ENCODE data around the gene THBS2.

The THBS2 gene

GRCh38 chr6:169189182-169189581, 64.5 kb downstream of the THBS2 start:
- H3K9me2 ChIP-seq (replicated peaks; ENCODE audit: insufficient read depth, low read length): no peaks in the 10 kb centered on the region
- no peak overlapping the region for H3K4me2 ChIP-seq (ENCODE audit: low read depth, low read length)
- DNase-seq: no peak
- H3K36me3 ChIP-seq (replicated peaks; ENCODE audit: insufficient read depth, low read length): no peaks in the 10 kb centered on the region
- H3K4me1 ChIP-seq (ENCODE audit: low read length): no peaks in the 10 kb centered on the region
- no peak for TF ChIP-seq CTCF (IDR thresholded peaks at IDR 0.05; ENCODE audit: low read length)
- TF ChIP-seq EZH2 (optimal IDR thresholded peaks at IDR 0.05; ENCODE audit: low read depth, low read length): no peak
- no peak for TF ChIP-seq EZH2phosphoT487 (IDR thresholded peaks at IDR 0.05; ENCODE audit: low read length)
- no peak overlapping the region for H3K27ac ChIP-seq (ENCODE audit: low read length)
- no peaks in the 10 kb centered on the region for H3K79me2 ChIP-seq (ENCODE audit: low read length)
- H3K9ac ChIP-seq (ENCODE audit: low read length): no peak overlapping the region
- no peak overlapping the region for H2AFZ ChIP-seq (ENCODE audit: low read length)
- no peaks in the 10 kb centered on the region for H3K9me3 ChIP-seq (replicated peaks; ENCODE audit: insufficient read depth, low read length)
- H3K27me3 ChIP-seq (replicated peaks; ENCODE audit: insufficient read depth, low read length): no peaks in the 10 kb centered on the region
- no peak overlapping the region for H3K4me3 ChIP-seq (ENCODE audit: low read length)
- H4K20me1 ChIP-seq (ENCODE audit: insufficient read depth, low read length): no peaks in the 10 kb centered on the region
- H3F3A ChIP-seq (ENCODE audit: insufficient read depth, low read length): no peaks in the 10 kb centered on the region

- Histone ChIP-seq H3K9me3 (replicated peaks; ENCODE audit: insufficient read depth, low read length) (no peaks in the 10 kb centered on the region), H3K9me2 (replicated peaks; ENCODE audit: insufficient read depth, low read length) (no peaks in the 10 kb centered on the region), H3K4me1 (ENCODE audit: low read length) (no peaks in the 10 kb centered on the region), H3K27me3 (replicated peaks; ENCODE audit: insufficient read depth, low read length) (no peaks in the 10 kb centered on the region), H3K9ac (ENCODE audit: low read length) (no peak overlapping the region), H3K36me3 (replicated peaks; ENCODE audit: insufficient read depth, low read length) (no peaks in the 10 kb centered on the region), H3K4me2 (ENCODE audit: low read depth, low read length) (no peak overlapping the region), H4K20me1 (ENCODE audit: insufficient read depth, low read length) (no peaks in the 10 kb centered on the region), H3K79me2 (ENCODE audit: low read length) (no peaks in the 10 kb centered on the region), H3K4me3 (ENCODE audit: low read length) (no peak overlapping the region), H3F3A (ENCODE audit: insufficient read depth, low read length) (no peaks in the 10 kb centered on the region), H2AFZ (ENCODE audit: low read length) (no peak overlapping the region), H3K27ac (ENCODE audit: low read length) (no peak overlapping the region)
- TF ChIP-seq EZH2phosphoT487 (IDR thresholded peaks at IDR 0.05; ENCODE audit: low read length) (no peak), CTCF (IDR thresholded peaks at IDR 0.05; ENCODE audit: low read length) (no peak), EZH2 (optimal IDR thresholded peaks at IDR 0.05; ENCODE audit: low read depth, low read length) (no peak)
- DNase-seq: no peak
These were observed 65.2 kb downstream of the THBS2 start for GRCh38 chr6:169188475-169188874.

GRCh38 chr6:169188051-169188470, 65.6 kb downstream of the THBS2 start:
- H3K4me2 ChIP-seq (ENCODE audit: low read depth, low read length): no peak overlapping the region
- H3K4me1 ChIP-seq (ENCODE audit: low read length): no peaks in the 10 kb centered on the region
- H3K9ac ChIP-seq (ENCODE audit: low read length): no peak overlapping the region
- DNase-seq: no peak
- no peaks in the 10 kb centered on the region for H3K79me2 ChIP-seq (ENCODE audit: low read length)
- H3K4me3 ChIP-seq (ENCODE audit: low read length): no peak overlapping the region
- TF ChIP-seq CTCF (IDR thresholded peaks at IDR 0.05; ENCODE audit: low read length) (no peak), EZH2phosphoT487 (IDR thresholded peaks at IDR 0.05; ENCODE audit: low read length) (no peak), EZH2 (optimal IDR thresholded peaks at IDR 0.05; ENCODE audit: low read depth, low read length) (no peak)
- no peaks in the 10 kb centered on the region for H3K9me2 ChIP-seq (replicated peaks; ENCODE audit: insufficient read depth, low read length)
- H2AFZ ChIP-seq (ENCODE audit: low read length): no peak overlapping the region
- H3K27me3 ChIP-seq (replicated peaks; ENCODE audit: insufficient read depth, low read length): no peaks in the 10 kb centered on the region
- no peaks in the 10 kb centered on the region for H4K20me1 ChIP-seq (ENCODE audit: insufficient read depth, low read length)
- no peak overlapping the region for H3K27ac ChIP-seq (ENCODE audit: low read length)
- H3K9me3 ChIP-seq (replicated peaks; ENCODE audit: insufficient read depth, low read length): no peaks in the 10 kb centered on the region
- H3F3A ChIP-seq (ENCODE audit: insufficient read depth, low read length): no peaks in the 10 kb centered on the region
- no peaks in the 10 kb centered on the region for H3K36me3 ChIP-seq (replicated peaks; ENCODE audit: insufficient read depth, low read length)
